ENCODE data around the gene DNAJC24. TPM values are rescaled to one million over a fixed set of nuclear protein-coding genes. Genes with fewer than 3 reads are reported as not detected.

Gene DNAJC24
- total RNA-seq, 2 experiments from 2014 or later = 6.5 to 7.5 TPM

GRCh38 chr11:31328697-31329096 is 41.0 kb upstream of the DNAJC24 start:
- Mint-ChIP-seq H3K27ac (no peak overlapping the region), H3K9me3 (no peaks in the 10 kb centered on the region), H3K4me1 (ENCODE audit: low read depth) (no peaks in the 10 kb centered on the region), H3K36me3 (ENCODE audit: low read depth) (no peaks in the 10 kb centered on the region), H3K27me3 (peaks cover 9% of the 10 kb centered on the region), H3K4me3 (no peak overlapping the region)
- ChIA-PET POLR2A (no interaction called here), CTCF (interaction anchor here (1.5 kb wide), 1 partner anchor 12 kb away, joined by 3 read pairs; no protein-coding TSS in a partner anchor)
- TF ChIP-seq CTCF (IDR thresholded peaks at IDR 0.05) = no peak
- Histone ChIP-seq H3K9me3 (ENCODE audit: control insufficient read depth in 1 of 2, insufficient read depth in 1 of 2, low read length in 2 of 2) (no peaks in the 10 kb centered on the region), H3K27me3 (ENCODE audit: control insufficient read depth in 1 of 2, insufficient read depth in 2 of 2, low read length in 2 of 2) (no peaks in the 10 kb centered on the region), H3K4me3 (ENCODE audit: low read length) (no peak overlapping the region), H3K27ac (ENCODE audit: low read depth in 1 of 2, low read length in 2 of 2) (no peak overlapping the region), H3K4me1 (ENCODE audit: insufficient read depth, low read length) (no peaks in the 10 kb centered on the region), H3K36me3 (ENCODE audit: insufficient read depth, low read length) (no peaks in the 10 kb centered on the region)
- intact Hi-C loops (cut with DNase I, micrococcal nuclease) = no loop called here
- ATAC-seq (ENCODE audit: poor library complexity) (no peak), DNase-seq (no peak)

- Mint-ChIP-seq H3K27me3 (peaks cover 47% of the 10 kb centered on the region), H3K36me3 (ENCODE audit: low read depth) (no peaks in the 10 kb centered on the region), H3K27ac (no peak overlapping the region), H3K4me1 (ENCODE audit: low read depth) (no peaks in the 10 kb centered on the region), H3K4me3 (no peak overlapping the region), H3K9me3 (no peaks in the 10 kb centered on the region)
- no peak for TF ChIP-seq CTCF (IDR thresholded peaks at IDR 0.05)
- ChIA-PET CTCF (no interaction called here), POLR2A (no interaction called here)
- Histone ChIP-seq H3K27me3 (ENCODE audit: control insufficient read depth in 1 of 2, insufficient read depth in 2 of 2, low read length in 2 of 2) (peaks cover 0 to 2% of the 10 kb centered on the region in 2 experiments), H3K4me3 (ENCODE audit: low read length) (no peak overlapping the region), H3K27ac (ENCODE audit: low read depth in 1 of 2, low read length in 2 of 2) (no peak overlapping the region), H3K9me3 (ENCODE audit: control insufficient read depth in 1 of 2, insufficient read depth in 1 of 2, low read length in 2 of 2) (peaks cover 0 to 7% of the 10 kb centered on the region in 2 experiments), H3K36me3 (ENCODE audit: insufficient read depth, low read length) (no peaks in the 10 kb centered on the region), H3K4me1 (ENCODE audit: insufficient read depth, low read length) (no peaks in the 10 kb centered on the region)
- no peak for DNase-seq
- intact Hi-C loops (cut with DNase I, micrococcal nuclease) = no loop called here
- no peak for ATAC-seq (ENCODE audit: poor library complexity)
These were observed 31.9 kb upstream of the DNAJC24 start for GRCh38 chr11:31337806-31338205.

GRCh38 chr11:31340903-31341572 is 28.6 kb upstream of the DNAJC24 start:
- no peaks in the 10 kb centered on the region for H3K4me1 ChIP-seq (ENCODE audit: insufficient read depth, low read length)
- ATAC-seq (ENCODE audit: poor library complexity) (no peak), DNase-seq (peak in 4 of 14 experiments; percentile 18 to 50 (median 40))
- POLR2A ChIA-PET = interaction anchor here (1.3 kb wide), 1 partner anchor 28 kb away, joined by 4 read pairs; the partner anchor contains the start of genes DCDC1 and DNAJC24
- H3K27ac Mint-ChIP-seq = no peak overlapping the region
- TF ChIP-seq CTCF (IDR thresholded peaks at IDR 0.05) = peak; percentile 31
- no peaks in the 10 kb centered on the region for H3K36me3 Mint-ChIP-seq (ENCODE audit: low read depth)
- H3K27me3 Mint-ChIP-seq = peaks cover 47% of the 10 kb centered on the region
- intact Hi-C loops (cut with DNase I, micrococcal nuclease) = loop anchor here in 1 of 2 experiments (5.0 kb wide), 1 partner anchor 56 kb away; no protein-coding TSS in a partner anchor
- peaks cover 0 to 2% of the 10 kb centered on the region in 2 experiments for H3K27me3 ChIP-seq (ENCODE audit: control insufficient read depth in 1 of 2, insufficient read depth in 2 of 2, low read length in 2 of 2)
- no peak overlapping the region for H3K4me3 Mint-ChIP-seq
- no peaks in the 10 kb centered on the region for H3K9me3 Mint-ChIP-seq
- H3K4me1 Mint-ChIP-seq (ENCODE audit: low read depth) = no peaks in the 10 kb centered on the region
- CTCF ChIA-PET = interaction anchor here (0.7 to 1.4 kb wide), 3 partner anchors 9 to 23 kb away, joined by 3 read pairs; no protein-coding TSS in a partner anchor
- H3K27ac ChIP-seq (ENCODE audit: low read depth in 1 of 2, low read length in 2 of 2) = no peak overlapping the region
- no peaks in the 10 kb centered on the region for H3K36me3 ChIP-seq (ENCODE audit: insufficient read depth, low read length)
- H3K9me3 ChIP-seq (ENCODE audit: control insufficient read depth in 1 of 2, insufficient read depth in 1 of 2, low read length in 2 of 2) = no peaks in the 10 kb centered on the region
- H3K4me3 ChIP-seq (ENCODE audit: low read length) = no peak overlapping the region

Data from CD4-positive, alpha-beta T cell (primary cell).